ENCODE results near the gene CSPG4. TPM values are rescaled to one million over a fixed set of nuclear protein-coding genes. Genes with fewer than 3 reads are reported as not detected.

The CSPG4 gene
- total RNA-seq, 2 donors from 2014 or later: 32.6 to 55.6 TPM

DNA sequence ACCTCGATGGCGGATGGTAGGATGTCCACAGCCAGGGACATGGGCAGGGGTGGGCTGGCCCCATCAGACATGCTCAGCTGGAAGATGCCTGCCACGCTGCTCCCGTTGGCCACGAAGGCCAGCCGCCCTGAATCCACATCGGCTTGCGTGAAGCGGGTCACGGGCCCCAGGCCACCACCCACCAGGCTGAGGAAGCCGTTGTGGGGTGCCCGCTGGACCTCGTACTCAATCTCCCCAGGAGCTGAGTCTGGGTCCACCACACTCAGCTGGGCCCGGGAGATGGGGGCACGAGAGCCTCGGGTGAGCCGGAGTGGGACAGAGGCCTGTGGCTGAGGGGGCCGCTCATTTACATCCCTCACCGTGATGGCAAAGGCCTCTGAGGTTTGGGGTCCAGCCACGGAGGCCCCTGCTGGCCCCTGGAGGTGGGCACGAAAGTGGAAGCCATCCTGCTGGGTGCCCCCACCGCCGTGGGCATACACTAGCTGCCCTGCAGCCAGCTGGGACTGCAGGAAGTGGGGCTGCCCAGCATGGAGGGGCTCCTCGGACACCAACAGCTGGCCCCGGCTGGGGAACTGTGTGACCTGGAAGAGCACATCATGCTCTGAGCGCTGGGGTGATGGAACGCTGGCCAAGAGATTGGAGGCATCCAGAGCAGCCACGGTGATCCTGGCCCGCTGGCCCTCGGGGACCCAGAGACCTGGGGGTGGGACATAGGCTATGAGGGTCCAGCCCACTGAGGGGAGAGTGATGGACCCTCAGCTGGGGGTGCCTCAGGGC is 35.8 kb downstream of the CSPG4 start:
- Histone ChIP-seq H3K9me3 (no peaks in the 10 kb centered on the region), H3K27me3 (no peaks in the 10 kb centered on the region), H3K27ac (no peak overlapping the region), H3K4me3 (no peak overlapping the region), H3K36me3 (peaks cover 11% of the 10 kb centered on the region), H3K4me1 (peaks cover 0 to 45% of the 10 kb centered on the region in 2 donors)
- DNase-seq (ENCODE audit: low spot score): no peak
- no peak for TF ChIP-seq CTCF (IDR thresholded peaks at IDR 0.05)

DNA sequence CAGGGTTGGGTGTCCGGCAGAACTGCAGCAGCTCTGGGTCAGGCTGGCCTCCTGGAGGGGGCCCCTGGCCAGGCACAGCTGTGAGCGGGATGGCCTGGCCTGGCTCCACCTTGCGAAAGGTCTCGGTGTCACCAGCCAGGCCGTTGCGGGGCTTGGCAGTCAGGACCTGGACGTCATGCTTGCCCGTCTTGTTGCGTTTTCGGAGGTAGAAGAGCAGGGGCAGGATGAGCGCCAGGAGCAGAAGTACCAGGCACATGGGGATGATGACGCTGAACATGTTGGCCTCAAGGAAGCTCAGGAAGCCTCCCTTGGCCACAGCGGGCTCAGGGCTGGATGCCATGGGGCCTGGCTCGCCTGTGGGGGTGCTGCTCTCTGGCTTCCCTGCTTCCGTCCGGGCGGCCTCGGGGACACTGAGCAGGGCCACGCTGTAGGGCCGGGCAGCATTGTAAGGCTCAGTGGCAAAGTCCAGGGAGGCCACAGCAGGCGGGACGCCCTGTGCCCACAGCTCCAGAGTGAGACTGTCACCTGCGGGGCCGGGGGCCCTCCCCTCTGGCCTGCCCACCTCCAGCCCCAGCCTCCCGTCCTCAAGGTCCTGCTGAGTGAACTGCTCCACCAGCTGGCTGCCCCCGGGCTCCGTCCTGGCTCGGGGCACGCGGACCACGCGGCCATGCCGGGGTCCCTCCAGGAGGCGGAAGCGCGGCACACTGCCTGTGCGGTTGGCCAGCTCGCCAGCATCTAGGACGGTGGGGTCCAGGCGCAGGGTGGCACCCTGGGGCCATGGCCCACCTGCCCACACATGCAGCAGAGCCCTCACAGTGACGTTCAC is 36.9 kb downstream of the CSPG4 start:
- Histone ChIP-seq H3K9me3 (no peaks in the 10 kb centered on the region), H3K36me3 (peaks cover 9% of the 10 kb centered on the region), H3K27ac (peak overlapping the region; percentile 34 to 52), H3K4me3 (no peak overlapping the region), H3K4me1 (peaks cover 0 to 50% of the 10 kb centered on the region in 2 donors), H3K27me3 (no peaks in the 10 kb centered on the region)
- peak; percentile 76 for DNase-seq (ENCODE audit: low spot score)
- no peak for TF ChIP-seq CTCF (IDR thresholded peaks at IDR 0.05)

DNA sequence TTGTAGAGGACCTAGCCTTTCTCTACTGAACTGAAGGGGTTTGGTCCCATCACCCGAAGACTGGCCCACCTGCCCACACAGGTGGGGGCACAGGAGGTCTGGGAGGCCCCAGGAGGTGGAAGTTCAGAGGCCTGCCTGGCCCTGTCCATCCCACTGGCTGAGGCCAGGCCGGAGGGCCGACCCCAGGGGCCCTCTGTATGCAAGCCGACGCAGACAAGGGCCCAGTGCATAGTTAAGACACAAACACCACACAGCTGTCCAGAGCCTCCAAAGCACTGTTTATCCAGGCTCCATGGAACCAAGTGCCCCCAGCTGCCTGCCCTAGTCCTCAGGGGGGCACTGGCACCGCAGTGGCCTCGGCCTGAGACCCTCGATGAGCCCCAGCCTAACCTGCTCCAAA is 38.3 kb downstream of the CSPG4 start:
- Histone ChIP-seq H3K4me1 (peaks cover 0 to 58% of the 10 kb centered on the region in 2 donors), H3K4me3 (no peak overlapping the region), H3K27me3 (no peaks in the 10 kb centered on the region), H3K36me3 (no peaks in the 10 kb centered on the region), H3K27ac (peak overlapping the region; percentile 79 to 81), H3K9me3 (no peaks in the 10 kb centered on the region)
- no peak for TF ChIP-seq CTCF (IDR thresholded peaks at IDR 0.05)
- no peak for DNase-seq (ENCODE audit: low spot score)

GRCh38 chr15:75673426-75674235 is 39.0 kb downstream of the CSPG4 start:
- TF ChIP-seq CTCF (IDR thresholded peaks at IDR 0.05): no peak
- H3K9me3 ChIP-seq: no peaks in the 10 kb centered on the region
- H3K36me3 ChIP-seq: no peaks in the 10 kb centered on the region
- peak; percentile 89 for DNase-seq (ENCODE audit: low spot score)
- no peaks in the 10 kb centered on the region for H3K27me3 ChIP-seq
- H3K4me1 ChIP-seq: peaks cover 0 to 58% of the 10 kb centered on the region in 2 donors
- H3K27ac ChIP-seq: peak overlapping the region; percentile 79 to 81
- H3K4me3 ChIP-seq: no peak overlapping the region

DNA sequence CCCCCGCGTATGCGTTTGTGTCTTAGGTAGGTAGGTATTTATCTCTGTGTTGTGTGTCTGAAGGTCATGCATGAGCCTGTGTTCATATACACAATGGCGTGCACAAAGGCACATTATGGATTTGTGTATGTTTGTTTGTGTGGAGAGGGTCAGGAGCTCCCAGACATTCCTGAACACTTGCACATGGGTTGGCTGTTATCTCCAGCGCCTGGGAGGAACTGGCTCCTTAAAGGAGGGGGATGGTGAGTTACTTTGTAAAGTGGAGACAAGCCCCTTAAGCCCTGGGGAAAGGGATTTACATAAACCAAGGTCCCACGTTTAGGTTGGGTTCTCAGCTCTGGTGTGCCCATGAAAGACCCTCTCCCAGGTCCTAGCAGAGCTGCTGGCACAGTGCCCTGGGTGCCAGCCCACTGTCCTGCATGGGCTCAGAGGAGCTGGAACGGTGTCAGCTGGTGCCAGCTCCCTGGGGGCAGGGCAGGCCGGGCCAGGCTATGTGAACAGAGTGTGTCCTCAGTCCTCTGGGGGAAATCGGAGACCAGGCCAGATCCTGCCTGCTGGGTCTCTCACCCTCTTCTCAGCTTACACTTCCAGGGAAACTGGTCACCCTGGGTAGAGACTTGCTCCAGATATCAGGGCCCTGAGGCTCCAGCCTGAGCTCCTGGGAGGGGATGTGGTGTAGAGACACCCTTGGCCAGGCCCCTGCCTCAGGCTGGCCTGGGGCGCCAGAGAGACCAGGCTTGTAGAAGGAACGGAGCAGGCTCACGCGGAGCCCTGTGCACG is 39.8 kb downstream of the CSPG4 start:
- Histone ChIP-seq H3K4me1 (peaks cover 0 to 59% of the 10 kb centered on the region in 2 donors), H3K9me3 (no peaks in the 10 kb centered on the region), H3K27me3 (no peaks in the 10 kb centered on the region), H3K36me3 (no peaks in the 10 kb centered on the region), H3K4me3 (no peak overlapping the region), H3K27ac (peak overlapping the region; percentile 79 to 81)
- TF ChIP-seq CTCF (IDR thresholded peaks at IDR 0.05): no peak
- DNase-seq (ENCODE audit: low spot score): no peak

All from right atrium auricular region (tissue), 2 donors.